ENCODE results near the gene CPXM2. TPM values are rescaled to one million over a fixed set of nuclear protein-coding genes. Genes with fewer than 3 reads are reported as not detected.

The CPXM2 gene
- total RNA-seq, 1 donor from 2014 or later, result 4.1 TPM

GRCh38 chr10:123726381-123726780 lies 165.2 kb downstream of the CPXM2 start:
- intact Hi-C loops (cut with micrococcal nuclease), result no loop called here
- no peak for ATAC-seq
- no peak for DNase-seq

DNA sequence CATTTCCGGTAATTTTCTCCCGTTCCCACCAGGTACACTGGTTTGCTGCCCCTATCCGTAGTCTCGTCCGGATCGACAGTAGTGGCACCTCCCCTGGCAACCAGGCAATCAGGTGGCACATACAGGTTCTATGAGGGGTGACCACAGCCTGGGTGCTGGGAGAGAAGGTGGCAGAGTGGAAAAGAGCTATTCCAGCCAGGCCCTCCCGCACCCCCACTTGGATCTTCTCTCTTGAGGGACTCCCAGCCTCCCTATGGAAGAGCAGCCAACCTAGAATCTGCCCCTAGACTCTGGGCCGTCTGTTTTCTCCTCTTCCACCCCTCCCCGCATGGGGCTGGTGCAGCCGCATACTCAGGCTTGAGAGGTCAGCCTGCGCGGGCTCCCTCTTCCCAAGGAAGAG lies 166.9 kb downstream of the CPXM2 start:
- intact Hi-C loops (cut with micrococcal nuclease), result no loop called here
- no peak for DNase-seq

DNA sequence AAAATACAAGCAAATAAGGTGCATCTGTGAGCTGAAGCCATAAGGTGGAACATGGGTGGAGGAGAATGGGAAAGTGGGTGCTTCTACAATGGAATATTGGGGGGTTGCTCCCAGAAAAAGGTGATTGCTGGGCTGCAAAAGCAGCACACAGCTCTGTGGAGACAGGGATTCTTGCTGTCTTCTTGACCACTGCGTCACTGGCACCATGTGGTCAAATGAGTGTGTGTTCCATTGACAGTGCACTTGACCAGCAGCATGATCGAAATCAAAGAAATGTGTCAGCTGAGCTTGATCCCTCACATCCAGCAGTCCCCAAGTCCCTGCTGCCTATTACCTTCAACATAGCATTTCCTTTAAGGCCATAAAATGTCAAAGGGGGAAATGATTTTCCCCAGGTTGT lies 169.3 kb downstream of the CPXM2 start:
- DNase-seq (no peak), ATAC-seq (no peak)
- intact Hi-C loops (cut with micrococcal nuclease), result no loop called here

More for the DNA sequence above, 166.9 kb downstream of the CPXM2 start:
- ATAC-seq, result no peak

GRCh38 chr10:123721441-123722049 lies 170.1 kb downstream of the CPXM2 start:
- ATAC-seq, result no peak

GRCh38 chr10:123720536-123720935 lies 171.1 kb downstream of the CPXM2 start:
- no peak for DNase-seq
- intact Hi-C loops (cut with micrococcal nuclease), result no loop called here
- no peak for ATAC-seq

More at GRCh38 chr10:123721441-123722049, 170.1 kb downstream of the CPXM2 start:
- intact Hi-C loops (cut with micrococcal nuclease), result no loop called here
- DNase-seq, result no peak

DNA sequence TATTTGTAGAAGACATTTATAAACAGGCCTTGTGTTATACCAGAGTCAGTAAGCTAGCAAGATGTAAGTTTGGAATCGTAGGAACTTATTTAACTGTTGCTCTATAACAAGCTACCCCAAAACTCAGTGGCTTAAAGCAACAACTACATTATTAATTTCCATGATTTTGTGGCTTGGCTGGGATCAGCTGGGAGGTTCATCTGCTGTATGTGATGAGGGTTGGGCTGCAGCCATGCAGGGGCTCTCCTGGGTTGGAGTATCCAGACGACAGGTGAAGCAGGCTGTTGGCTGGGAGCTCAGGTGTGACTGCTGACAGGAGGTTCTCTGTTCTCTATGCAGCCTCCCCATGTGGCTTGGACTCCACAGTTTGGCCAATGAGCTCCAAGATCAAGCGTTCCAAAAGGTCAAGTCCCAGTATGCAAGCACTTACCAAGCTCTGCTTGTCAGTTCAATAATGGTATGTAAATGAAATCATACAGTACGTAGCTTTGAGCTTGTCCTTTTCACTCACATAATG lies 173.0 kb downstream of the CPXM2 start:
- intact Hi-C loops (cut with micrococcal nuclease), result no loop called here
- ATAC-seq, result no peak
- DNase-seq, result no peak

DNA sequence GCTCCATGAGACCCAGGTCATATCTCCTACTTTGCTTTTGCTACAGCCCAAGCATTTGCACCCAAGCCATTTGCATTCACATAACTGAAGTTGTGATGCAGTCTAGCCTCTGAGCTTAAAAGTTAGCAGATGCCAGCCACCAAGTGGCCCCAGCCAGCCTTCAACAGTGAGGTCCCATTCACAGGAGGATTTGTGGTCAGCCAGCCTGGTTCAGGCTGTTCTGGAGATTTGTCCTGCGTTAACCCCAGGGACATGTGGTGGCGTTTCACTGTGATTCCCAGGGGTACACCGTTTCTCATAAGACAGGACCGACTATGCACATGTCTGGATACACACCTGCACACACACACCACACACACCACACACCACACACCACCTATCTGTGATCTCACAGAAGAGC lies 174.3 kb downstream of the CPXM2 start:
- intact Hi-C loops (cut with micrococcal nuclease), result no loop called here
- ATAC-seq (no peak), DNase-seq (no peak)

DNA sequence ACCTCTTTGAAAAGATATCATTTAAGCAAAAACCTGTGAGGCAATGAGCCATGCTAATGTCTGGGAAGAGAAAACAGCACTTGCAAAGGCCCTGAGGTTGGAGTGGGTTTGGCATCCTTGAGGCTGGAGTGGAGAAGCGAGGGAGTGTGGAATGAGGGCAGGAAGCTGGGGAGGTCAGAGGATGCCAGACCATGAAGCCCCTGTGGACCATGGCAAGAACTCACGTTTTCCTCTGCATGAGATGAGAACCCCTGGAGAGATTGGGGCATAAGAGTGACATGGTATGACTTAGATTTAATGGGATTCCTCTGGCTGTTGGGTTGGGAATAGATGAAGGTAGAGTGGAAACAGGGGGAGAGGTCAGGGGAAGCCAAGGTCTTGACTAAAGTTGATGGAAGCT lies 176.1 kb downstream of the CPXM2 start:
- intact Hi-C loops (cut with micrococcal nuclease), result no loop called here
- DNase-seq (no peak), ATAC-seq (no peak)

DNA sequence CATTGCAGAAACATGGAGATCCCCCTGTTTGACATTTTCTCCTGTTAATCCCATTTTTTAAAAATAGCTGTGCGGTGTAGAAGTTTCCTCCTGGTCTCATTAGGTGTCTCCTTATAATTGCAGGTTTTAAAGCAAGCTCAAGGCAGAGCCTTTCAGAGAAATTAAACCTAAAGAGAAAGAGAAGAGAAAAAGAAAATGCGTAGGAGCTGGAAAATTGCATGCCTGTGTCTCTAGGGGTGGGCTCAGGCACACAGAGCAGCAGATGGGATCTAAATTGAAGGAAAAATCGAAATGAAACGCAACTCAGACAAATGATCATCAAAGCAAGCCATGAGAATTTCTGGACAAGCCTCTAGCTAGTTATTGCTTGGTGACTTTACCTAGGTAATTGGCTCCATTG lies 185.4 kb downstream of the CPXM2 start:
- no peak for DNase-seq
- intact Hi-C loops (cut with micrococcal nuclease), result no loop called here
- no peak for ATAC-seq

GRCh38 chr10:123704812-123705211 lies 186.8 kb downstream of the CPXM2 start:
- intact Hi-C loops (cut with micrococcal nuclease), result no loop called here
- no peak for DNase-seq
- no peak for ATAC-seq

- intact Hi-C loops (cut with micrococcal nuclease), result no loop called here
- ATAC-seq (no peak), DNase-seq (no peak)
Measured at GRCh38 chr10:123704076-123704475, 187.5 kb downstream of the CPXM2 start.

- no peak for ATAC-seq
Measured at GRCh38 chr10:123703195-123703790, 188.3 kb downstream of the CPXM2 start.

More at GRCh38 chr10:123703195-123703790, 188.3 kb downstream of the CPXM2 start:
- intact Hi-C loops (cut with micrococcal nuclease), result no loop called here
- no peak for DNase-seq

Other genes with a start within 250 kb of the CPXM2 start
- gene GPR26, start 225.5 kb downstream of the CPXM2 start, total RNA-seq, result not detected
- gene CHST15, start 201.8 kb upstream of the CPXM2 start, total RNA-seq, result 4.0 TPM

All from left ventricle myocardium superior (tissue), 1 donor.